ENCODE results near the gene FOXK2.

FOXK2 gene

GRCh38 chr17:82645516-82645915 is 126.0 kb downstream of the FOXK2 start:
- no peak for DNase-seq

GRCh38 chr17:82647593-82648164 is 128.1 kb downstream of the FOXK2 start:
- peak; percentile 60 for DNase-seq

GRCh38 chr17:82648165-82648668 is 128.7 kb downstream of the FOXK2 start, which contains the start of gene WDR45B:
Gene WDR45B (minus strand): TSS chr17:82648444. CDS start chr17:82648340, 104 bp downstream.
- peak; percentile 83 for DNase-seq

- DNase-seq, result no peak
Measured at GRCh38 chr17:82648742-82649331, 129.3 kb downstream of the FOXK2 start.

- DNase-seq, result no peak
Measured at GRCh38 chr17:82649501-82650261, 130.1 kb downstream of the FOXK2 start.

- DNase-seq, result no peak
Measured at GRCh38 chr17:82650723-82651122, 131.2 kb downstream of the FOXK2 start.

- DNase-seq, result no peak
Measured at GRCh38 chr17:82653651-82654528, 134.4 kb downstream of the FOXK2 start.

Data from effector CD8-positive, alpha-beta T cell (primary cell).